Adipocyte (in vitro differentiated cells): Measurements from ENCODE around the gene PON1.

Experiments
- DNase-seq: peaks from one replicate; pipeline ENCODE4 v3.0.0-alpha.2; 2015; ENCODE audit warnings: low read depth
- H3K27me3 ChIP-seq: replicated peaks from 2 replicates; pipeline ENCODE4 v1.7.0; 2013; ENCODE audit warnings: mild to moderate bottlenecking, low read length, moderate library complexity; ENCODE audit not compliant: control insufficient read depth, insufficient read depth
- H3K36me3 ChIP-seq: 2 replicates; pipeline ENCODE4 v1.7.0; 2013; ENCODE audit warnings: low read length, mild to moderate bottlenecking, moderate library complexity; ENCODE audit not compliant: control insufficient read depth, insufficient read depth, severe bottlenecking
- H3K4me1 ChIP-seq: 2 replicates; pipeline ENCODE4 v1.7.0; 2013; ENCODE audit warnings: mild to moderate bottlenecking, low read length, moderate library complexity; ENCODE audit not compliant: control insufficient read depth, insufficient read depth
- H3K4me3 ChIP-seq: 2 replicates; pipeline ENCODE4 v1.7.0; 2013; ENCODE audit warnings: mild to moderate bottlenecking, low read length, moderate library complexity
- H3K9ac ChIP-seq: 2 replicates; pipeline ENCODE4 v1.7.0; 2013; ENCODE audit warnings: mild to moderate bottlenecking, low read length, moderate library complexity
- H3K9me3 ChIP-seq: 2 replicates; pipeline ENCODE4 v1.7.0; 2013; ENCODE audit warnings: mild to moderate bottlenecking, low read length, moderate library complexity; ENCODE audit not compliant: control insufficient read depth

PON1 gene

GRCh38 chr7:95324431-95324830 is at the start of gene PON1:
Gene PON1 (minus strand): TSS chr7:95324532. CDS start chr7:95324475, 57 bp downstream.
- H3K9ac ChIP-seq, result no peak within 1 kb of the TSS
- DNase-seq, result no peak
- H3K4me3 ChIP-seq, result no peak within 1 kb of the TSS
- H3K36me3 ChIP-seq, result no peaks in the 10 kb centered on the region
- peaks cover 7% of the 10 kb centered on the region for H3K27me3 ChIP-seq
- no peaks in the 10 kb centered on the region for H3K4me1 ChIP-seq
- no peaks in the 10 kb centered on the region for H3K9me3 ChIP-seq

GRCh38 chr7:95373323-95373722 is 49.0 kb upstream of the PON1 start:
- Histone ChIP-seq H3K27me3 (no peaks in the 10 kb centered on the region), H3K4me1 (no peaks in the 10 kb centered on the region), H3K9me3 (peaks cover 6% of the 10 kb centered on the region), H3K9ac (no peak overlapping the region), H3K36me3 (no peaks in the 10 kb centered on the region), H3K4me3 (no peak overlapping the region)
- DNase-seq, result no peak

DNA sequence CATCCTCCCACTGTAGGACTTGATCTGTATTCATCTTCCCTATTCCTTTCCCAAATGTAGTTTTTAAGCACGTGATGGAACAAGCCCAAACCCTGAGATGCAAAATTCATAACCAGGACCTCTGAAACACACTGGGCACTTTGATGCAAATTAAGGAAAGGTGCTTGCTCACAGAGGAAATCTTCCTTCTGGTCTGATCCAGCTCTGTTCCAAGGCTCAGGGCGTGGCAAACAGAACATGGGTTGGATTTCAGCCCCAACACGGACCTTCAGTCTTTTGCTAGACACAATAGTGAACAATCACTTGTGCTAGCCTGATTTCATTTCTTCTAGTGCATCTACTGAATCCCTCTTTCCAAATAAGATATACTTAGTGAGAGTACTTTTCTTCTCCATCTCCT is 43.9 kb upstream of the PON1 start:
- no peaks in the 10 kb centered on the region for H3K9me3 ChIP-seq
- DNase-seq, result no peak
- no peaks in the 10 kb centered on the region for H3K4me1 ChIP-seq
- no peak overlapping the region for H3K4me3 ChIP-seq
- H3K36me3 ChIP-seq, result no peaks in the 10 kb centered on the region
- peaks cover 3% of the 10 kb centered on the region for H3K27me3 ChIP-seq
- H3K9ac ChIP-seq, result no peak overlapping the region

- DNase-seq, result no peak
- Histone ChIP-seq H3K9me3 (no peaks in the 10 kb centered on the region), H3K4me3 (no peak overlapping the region), H3K36me3 (no peaks in the 10 kb centered on the region), H3K9ac (no peak overlapping the region), H3K27me3 (peaks cover 3% of the 10 kb centered on the region), H3K4me1 (no peaks in the 10 kb centered on the region)
Measured at GRCh38 chr7:95367606-95368005, 43.3 kb upstream of the PON1 start.

DNA sequence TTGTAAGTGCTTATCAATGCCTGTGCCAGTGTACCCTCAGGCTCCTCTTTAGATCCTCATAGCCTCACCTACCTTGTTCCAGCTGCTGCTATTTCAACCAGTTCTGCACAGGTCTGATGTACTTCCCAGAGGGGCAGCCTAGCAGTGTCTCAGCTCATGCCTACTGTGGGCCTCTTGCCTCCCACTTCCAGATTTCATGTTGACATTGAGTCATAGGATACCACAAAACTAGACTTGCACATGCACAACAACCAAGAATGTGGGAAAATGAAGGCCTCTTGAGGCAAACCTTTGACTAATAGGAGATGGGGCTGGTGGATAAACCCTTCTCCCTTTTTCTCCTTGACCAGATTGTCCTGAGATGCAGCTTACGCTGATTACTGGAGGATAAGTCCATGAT is 40.8 kb upstream of the PON1 start:
- DNase-seq, result no peak
- Histone ChIP-seq H3K9ac (no peak overlapping the region), H3K4me1 (no peaks in the 10 kb centered on the region), H3K27me3 (peaks cover 3% of the 10 kb centered on the region), H3K4me3 (no peak overlapping the region), H3K36me3 (no peaks in the 10 kb centered on the region), H3K9me3 (no peaks in the 10 kb centered on the region)

DNA sequence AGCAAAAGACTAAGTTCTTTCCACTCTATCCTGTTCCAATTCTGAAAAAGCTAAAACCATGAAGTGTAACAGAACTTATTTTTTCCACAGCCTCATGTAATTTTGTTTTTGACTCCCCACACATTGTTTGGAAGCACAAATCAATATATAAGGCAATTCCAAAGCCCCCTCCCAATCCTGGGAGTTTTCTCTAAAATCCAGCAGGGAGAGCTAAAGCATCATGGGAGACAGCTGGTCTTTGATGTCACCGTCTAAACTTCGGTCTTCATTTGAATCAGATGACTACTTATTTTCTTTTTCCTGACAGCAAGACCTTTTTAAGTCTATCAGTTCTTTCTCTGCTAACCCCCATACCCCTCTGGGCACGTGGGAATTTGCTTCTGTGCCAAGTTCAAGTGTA is 33.3 kb upstream of the PON1 start:
- H3K36me3 ChIP-seq, result no peaks in the 10 kb centered on the region
- H3K4me1 ChIP-seq, result no peaks in the 10 kb centered on the region
- no peak overlapping the region for H3K4me3 ChIP-seq
- no peak for DNase-seq
- H3K27me3 ChIP-seq, result no peaks in the 10 kb centered on the region
- H3K9me3 ChIP-seq, result peaks cover 9% of the 10 kb centered on the region
- H3K9ac ChIP-seq, result no peak overlapping the region

DNA sequence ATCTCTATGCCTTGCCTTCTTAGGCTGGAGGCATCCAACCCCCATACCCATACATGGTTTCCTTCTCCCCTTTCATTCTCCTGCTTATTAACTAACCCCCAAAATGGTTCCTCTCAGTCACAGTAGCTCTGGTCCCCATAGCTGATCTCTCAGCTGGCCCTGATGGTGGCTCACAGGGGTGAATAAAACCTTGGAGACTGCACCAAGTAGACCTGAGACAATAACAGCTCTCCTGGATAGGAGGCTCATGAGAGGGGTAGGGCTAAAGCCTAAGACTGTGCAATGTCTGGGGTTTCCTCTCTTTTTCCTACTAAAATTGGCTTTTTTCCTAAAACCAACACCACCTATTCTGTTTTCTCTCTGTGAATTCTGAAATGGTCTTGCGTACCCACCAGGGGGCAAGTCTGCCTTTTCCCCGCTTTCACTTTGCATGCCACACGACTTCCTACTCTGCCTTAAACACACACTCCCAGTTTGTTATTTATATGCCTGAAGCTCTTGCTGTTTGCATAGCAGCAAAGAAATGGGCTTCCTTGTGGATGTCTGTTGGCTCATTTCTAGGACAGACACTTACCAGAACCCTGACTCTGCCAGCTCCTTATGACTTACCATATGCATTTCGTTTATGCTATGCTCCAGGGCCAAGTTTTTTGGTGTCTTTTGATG is 18.4 kb upstream of the PON1 start:
- Histone ChIP-seq H3K36me3 (no peaks in the 10 kb centered on the region), H3K4me1 (peaks cover 8% of the 10 kb centered on the region), H3K9me3 (no peaks in the 10 kb centered on the region), H3K27me3 (no peaks in the 10 kb centered on the region), H3K4me3 (no peak overlapping the region), H3K9ac (no peak overlapping the region)
- no peak for DNase-seq

- H3K4me1 ChIP-seq, result peaks cover 8% of the 10 kb centered on the region
- DNase-seq, result no peak
- no peak overlapping the region for H3K9ac ChIP-seq
- no peaks in the 10 kb centered on the region for H3K27me3 ChIP-seq
- H3K36me3 ChIP-seq, result no peaks in the 10 kb centered on the region
- H3K4me3 ChIP-seq, result no peak overlapping the region
- H3K9me3 ChIP-seq, result no peaks in the 10 kb centered on the region
Measured at GRCh38 chr7:95342029-95342428, 17.7 kb upstream of the PON1 start.

DNA sequence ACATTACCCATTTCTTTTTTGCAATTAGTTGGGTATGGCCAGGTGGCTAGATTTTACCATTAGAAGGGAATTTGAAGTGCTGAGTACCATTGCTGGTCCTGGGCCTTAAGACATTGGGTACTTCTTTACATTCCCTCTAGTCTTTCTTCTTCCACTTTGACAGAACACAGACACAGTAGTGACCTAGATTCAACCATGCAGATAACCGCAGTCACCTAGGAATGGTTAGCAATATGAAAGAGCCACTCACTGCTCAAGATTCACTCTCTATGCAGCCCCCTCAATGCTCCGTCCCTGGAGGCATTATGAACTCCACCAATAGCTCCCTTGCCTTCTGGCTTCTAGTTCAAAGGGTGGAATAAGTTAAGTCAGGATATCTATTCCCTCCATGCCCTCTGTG is 16.2 kb upstream of the PON1 start:
- no peak overlapping the region for H3K4me3 ChIP-seq
- no peaks in the 10 kb centered on the region for H3K9me3 ChIP-seq
- DNase-seq, result no peak
- H3K9ac ChIP-seq, result no peak overlapping the region
- no peaks in the 10 kb centered on the region for H3K36me3 ChIP-seq
- H3K4me1 ChIP-seq, result peaks cover 14% of the 10 kb centered on the region
- H3K27me3 ChIP-seq, result no peaks in the 10 kb centered on the region

- Histone ChIP-seq H3K4me3 (no peak overlapping the region), H3K27me3 (no peaks in the 10 kb centered on the region), H3K4me1 (peaks cover 26% of the 10 kb centered on the region), H3K36me3 (no peaks in the 10 kb centered on the region), H3K9ac (no peak overlapping the region), H3K9me3 (no peaks in the 10 kb centered on the region)
- no peak for DNase-seq
Measured at GRCh38 chr7:95338832-95339231, 14.5 kb upstream of the PON1 start.

DNA sequence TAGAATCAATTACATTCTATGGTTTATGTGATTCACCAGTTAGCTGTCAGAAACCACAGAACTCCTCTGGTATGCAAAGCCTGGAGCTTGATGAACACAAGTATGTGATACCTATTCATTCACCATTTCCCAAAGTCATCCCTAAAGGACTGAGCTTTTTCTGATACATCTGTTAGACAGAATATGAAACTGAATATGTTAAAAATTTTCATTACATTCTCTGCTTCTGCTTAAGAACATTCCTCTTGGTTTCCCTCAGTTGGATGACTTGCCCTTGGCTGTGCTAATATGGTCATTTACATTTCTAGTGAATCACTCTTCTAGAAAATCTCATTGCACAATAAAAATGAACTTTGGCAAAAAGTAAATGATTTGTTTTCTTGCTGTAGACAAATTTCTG is 10.8 kb upstream of the PON1 start:
- peak; percentile 68 for DNase-seq
- Histone ChIP-seq H3K9ac (peak overlapping the region; percentile 59), H3K27me3 (no peaks in the 10 kb centered on the region), H3K4me3 (peak overlapping the region; percentile 60), H3K36me3 (no peaks in the 10 kb centered on the region), H3K9me3 (no peaks in the 10 kb centered on the region), H3K4me1 (peaks cover 27% of the 10 kb centered on the region)

DNA sequence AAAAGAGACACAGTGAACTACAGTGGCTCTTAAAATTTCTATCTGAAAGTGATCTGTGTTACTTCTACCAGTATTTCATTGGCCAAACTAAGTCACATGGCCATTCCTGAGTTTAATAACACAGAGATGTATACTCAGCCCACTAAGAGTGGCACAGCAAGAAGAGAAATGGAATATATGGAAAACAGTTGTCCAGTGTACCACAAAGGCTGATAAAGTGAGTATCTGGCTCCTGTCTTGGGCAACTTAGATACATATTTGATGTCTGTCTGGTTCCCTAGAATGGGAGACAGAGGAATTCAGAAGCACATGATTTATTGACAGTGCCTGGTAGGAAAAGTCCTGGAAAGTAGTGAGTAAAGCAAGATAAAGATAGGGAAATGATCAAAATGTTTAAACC is 10.1 kb upstream of the PON1 start:
- Histone ChIP-seq H3K4me3 (peak overlapping the region; percentile 60), H3K36me3 (no peaks in the 10 kb centered on the region)

More for the DNA sequence above, 10.1 kb upstream of the PON1 start:
- DNase-seq, result peak; percentile 2
- Histone ChIP-seq H3K4me1 (peaks cover 30% of the 10 kb centered on the region), H3K9me3 (no peaks in the 10 kb centered on the region), H3K9ac (peak overlapping the region; percentile 59), H3K27me3 (no peaks in the 10 kb centered on the region)
